ENCODE measurements around the gene NAALADL2. TPM values are rescaled to one million over a fixed set of nuclear protein-coding genes. Genes with fewer than 3 reads are reported as not detected.
"Not testable (repeated sequence)": the region's sequence is repeated elsewhere in the genome, so short reads cannot be mapped to it uniquely, and the experiment has no call there.

Gene NAALADL2
- total RNA-seq, 1 experiment from 2014 or later: 0.63 TPM

GRCh38 chr3:175257123-175257522, 398.0 kb downstream of the NAALADL2 start:
- DNase-seq (ENCODE audit: low read depth): no peak

DNA sequence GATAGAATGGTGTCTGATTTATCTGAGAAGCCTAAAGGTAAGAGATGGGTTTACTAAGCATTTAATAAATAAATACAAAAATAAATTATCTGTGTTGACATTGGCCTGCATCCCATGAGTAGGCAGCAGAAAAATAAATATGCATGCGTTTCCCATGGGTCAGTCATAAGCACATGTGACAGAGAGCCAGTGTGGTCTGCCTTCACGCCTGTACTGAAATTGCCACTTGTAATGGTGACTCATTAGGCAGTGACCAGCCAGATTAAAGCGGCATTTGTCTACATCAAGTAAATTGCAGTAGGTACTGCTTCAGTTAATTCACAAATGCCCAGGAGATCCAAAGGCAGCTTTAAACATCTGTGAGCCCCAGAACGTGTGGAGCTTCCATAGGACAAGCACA, 399.6 kb downstream of the NAALADL2 start:
- DNase-seq (ENCODE audit: low read depth): peak; percentile 28

- DNase-seq (ENCODE audit: low read depth): peak; percentile 51
Measured at GRCh38 chr3:175260145-175260794, 401.1 kb downstream of the NAALADL2 start.

- peak; percentile 19 for DNase-seq (ENCODE audit: low read depth)
Measured at GRCh38 chr3:175266478-175266877, 407.3 kb downstream of the NAALADL2 start.

DNA sequence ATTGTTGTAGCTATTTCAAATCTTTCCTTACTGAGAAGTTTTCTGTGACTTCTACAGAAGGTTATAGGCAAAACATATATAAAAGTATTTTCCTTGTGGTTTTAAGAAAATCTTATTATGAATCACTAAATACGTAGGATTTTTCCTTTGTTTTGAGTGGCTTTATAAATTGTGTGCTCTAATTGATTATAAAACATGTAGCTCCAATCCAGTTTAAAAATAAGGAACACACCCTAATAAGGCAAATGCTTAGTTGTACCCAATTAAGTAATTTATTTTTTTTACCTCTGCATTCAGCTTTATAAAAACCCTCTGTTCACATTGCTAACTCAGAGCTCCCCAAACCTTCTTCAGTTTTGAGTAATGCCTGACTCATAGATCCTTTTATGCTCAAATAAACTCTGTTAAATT, 408.0 kb downstream of the NAALADL2 start:
- DNase-seq (ENCODE audit: low read depth): peak; percentile 54

GRCh38 chr3:175267561-175267960, 408.4 kb downstream of the NAALADL2 start:
- peak; percentile 40 for DNase-seq (ENCODE audit: low read depth)

DNA sequence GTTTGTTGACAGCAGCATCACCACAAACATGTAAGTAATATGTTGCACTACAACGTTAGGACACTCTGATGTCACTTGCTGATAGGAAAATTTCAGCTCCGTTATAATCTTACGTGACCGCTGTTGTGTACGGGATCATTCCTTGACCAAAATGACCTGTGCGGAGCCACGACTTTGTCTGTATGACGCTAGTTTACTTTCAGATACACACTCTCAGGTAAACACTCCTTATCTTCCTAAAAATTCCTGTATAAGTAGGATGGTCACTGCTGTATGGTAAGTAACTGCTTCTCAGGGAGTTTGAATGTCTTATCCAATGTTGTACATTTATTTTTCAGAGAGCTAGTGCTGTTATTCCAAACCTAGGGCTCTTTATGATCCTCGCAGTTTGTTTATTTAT, 410.3 kb downstream of the NAALADL2 start:
- DNase-seq (ENCODE audit: low read depth): no peak

- no peak for DNase-seq (ENCODE audit: low read depth)
Measured at GRCh38 chr3:175270198-175270837, 411.2 kb downstream of the NAALADL2 start.

GRCh38 chr3:175270866-175271265, 411.7 kb downstream of the NAALADL2 start:
- no peak for DNase-seq (ENCODE audit: low read depth)

GRCh38 chr3:175271465-175271864, 412.3 kb downstream of the NAALADL2 start:
- DNase-seq (ENCODE audit: low read depth): not testable (repeated sequence)

- DNase-seq (ENCODE audit: low read depth): no peak
Measured at GRCh38 chr3:175272392-175272791, 413.3 kb downstream of the NAALADL2 start.

DNA sequence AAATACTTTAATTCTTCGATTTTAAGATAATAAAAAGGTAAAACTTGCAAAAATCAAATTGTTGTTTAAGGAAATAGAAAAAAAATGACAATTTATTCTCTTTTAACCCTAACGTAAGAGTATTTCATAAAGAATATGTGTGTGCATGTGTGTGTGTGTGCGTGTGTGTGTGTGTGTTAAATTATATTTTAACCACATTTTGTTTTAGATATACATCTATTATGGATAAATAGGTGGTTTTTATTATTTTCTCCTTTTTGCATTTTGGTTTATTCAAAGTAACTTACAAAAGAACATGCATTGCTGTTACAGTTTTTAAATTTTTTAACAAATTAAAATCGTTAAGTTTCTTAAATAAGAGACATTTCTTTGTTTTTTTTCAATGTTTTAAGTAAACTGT, 414.4 kb downstream of the NAALADL2 start:
- DNase-seq (ENCODE audit: low read depth): no peak

DNA sequence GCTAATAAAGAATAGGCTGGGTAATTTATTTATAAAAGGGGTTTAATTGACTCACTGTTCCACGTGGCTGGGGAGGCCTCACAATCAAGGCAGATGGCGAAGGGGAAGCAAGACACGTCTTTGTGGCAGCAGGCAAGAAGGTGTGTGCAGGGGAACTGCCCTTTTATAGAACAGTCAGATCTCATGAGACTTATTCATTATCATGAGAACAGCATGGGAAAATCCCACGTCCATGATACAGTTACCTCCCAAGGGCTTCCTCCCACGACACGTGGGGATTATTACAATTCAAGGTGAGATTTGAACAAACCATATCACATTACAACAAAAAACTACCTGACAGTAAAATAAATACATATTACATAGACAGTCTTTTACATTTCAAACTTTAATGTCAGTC, 414.9 kb downstream of the NAALADL2 start:
- DNase-seq (ENCODE audit: low read depth): no peak

DNA sequence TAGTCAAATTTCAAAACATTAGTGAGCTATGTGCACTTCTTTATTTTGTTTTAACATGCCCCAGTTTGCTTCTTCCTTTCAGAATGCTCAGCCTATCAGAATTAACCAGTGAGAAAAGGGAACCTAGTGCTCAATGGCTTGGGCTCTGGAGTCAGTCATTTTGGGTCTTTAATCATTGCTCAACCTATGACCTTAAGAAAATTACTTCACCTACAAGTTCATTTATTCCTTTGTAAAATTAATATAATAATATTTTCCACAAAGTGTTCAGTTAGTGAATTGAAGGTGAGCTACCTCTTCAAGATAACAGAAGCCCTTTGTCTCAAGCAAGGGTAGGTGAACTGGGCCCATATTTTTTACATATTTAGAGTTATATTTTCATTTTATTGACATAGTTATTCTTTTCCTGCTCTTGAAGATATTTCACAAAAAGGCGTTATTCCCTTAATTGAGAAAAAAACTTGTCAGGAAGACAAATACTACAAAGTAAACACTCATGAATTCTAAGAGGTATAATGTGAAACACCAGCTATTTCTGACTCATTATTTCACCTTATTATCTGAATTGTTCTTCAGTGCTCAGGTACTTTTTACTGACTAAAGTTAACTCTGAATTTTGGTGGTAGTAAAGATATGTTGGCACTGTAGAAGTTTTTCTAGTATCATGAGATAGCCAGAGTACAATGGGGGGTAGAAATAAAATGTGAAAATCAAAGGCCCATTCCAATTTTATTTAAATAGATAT, 415.5 kb downstream of the NAALADL2 start:
- no peak for DNase-seq (ENCODE audit: low read depth)

- DNase-seq (ENCODE audit: low read depth): no peak
Measured at GRCh38 chr3:175278680-175279079, 419.5 kb downstream of the NAALADL2 start.

DNA sequence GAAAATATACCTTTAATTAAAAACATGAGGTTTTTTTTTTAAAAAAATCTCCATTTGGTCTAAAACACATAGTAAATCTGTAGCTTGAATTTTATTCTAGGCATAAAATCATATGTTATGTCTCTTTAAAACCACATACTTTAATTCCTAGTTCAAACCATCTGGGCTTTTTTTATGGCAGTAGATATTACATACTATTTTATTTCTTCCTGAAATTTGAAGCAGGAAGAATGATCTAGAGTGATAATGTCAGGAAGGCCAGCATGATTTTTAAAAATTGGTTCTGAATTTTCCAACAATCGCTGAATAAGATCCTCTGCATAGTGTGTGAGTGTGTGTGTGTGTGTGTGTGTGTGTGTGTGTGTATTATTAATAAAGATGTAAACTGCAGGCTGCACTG, 420.3 kb downstream of the NAALADL2 start:
- DNase-seq (ENCODE audit: low read depth): no peak

- DNase-seq (ENCODE audit: low read depth): no peak
Measured at GRCh38 chr3:175279911-175280310, 420.8 kb downstream of the NAALADL2 start.

DNA sequence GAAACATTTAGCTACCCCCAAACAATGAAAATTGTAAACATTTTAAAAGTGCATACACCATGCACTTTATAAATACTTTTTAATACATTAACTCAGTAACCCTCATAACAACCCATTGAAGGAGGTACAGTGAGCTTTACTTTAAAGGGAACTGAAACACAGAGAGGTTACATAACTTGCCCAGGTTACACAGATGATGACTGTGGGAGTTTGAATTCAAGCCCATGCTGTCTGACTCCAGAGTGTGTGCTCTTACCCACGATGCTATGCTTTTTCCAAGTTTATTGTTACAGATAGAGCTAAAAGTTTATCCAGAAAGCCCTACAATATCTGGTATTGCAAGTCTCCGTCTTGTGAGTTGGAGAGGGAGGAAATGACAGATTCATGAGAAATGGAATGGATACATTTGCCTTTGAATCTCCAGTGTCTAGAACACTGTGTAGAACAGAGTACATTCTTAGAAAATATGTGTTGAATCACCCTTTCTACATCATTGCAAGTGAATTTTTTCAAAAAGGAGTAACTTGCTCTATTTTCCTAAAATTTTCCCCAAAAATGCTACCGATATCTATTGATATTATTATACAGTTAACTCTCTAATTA, 428.3 kb downstream of the NAALADL2 start:
- no peak for DNase-seq (ENCODE audit: low read depth)

- DNase-seq (ENCODE audit: low read depth): no peak
Measured at GRCh38 chr3:175288621-175289020, 429.5 kb downstream of the NAALADL2 start.

- DNase-seq (ENCODE audit: low read depth): no peak
Measured at GRCh38 chr3:175294793-175295192, 435.7 kb downstream of the NAALADL2 start.

- DNase-seq (ENCODE audit: low read depth): no peak
Measured at GRCh38 chr3:175295248-175296130, 436.4 kb downstream of the NAALADL2 start.

Data from HT1080 (cell line).